Lower leg skin (tissue), 3 donors: ENCODE results near the gene KLHL7.

Experiments used
- CTCF ChIP-seq, 3 donors: fragments of 450-650 bp; IDR thresholded peaks; one replicate each; pipeline ENCODE4 v1.5.1; 2016; ENCODE audit warnings: antibody characterized with exemption in 3 of 3, mild to moderate bottlenecking in 3 of 3, moderate library complexity in 2 of 3
- POLR2A ChIP-seq, 2 donors: fragments of 450-650 bp; IDR thresholded peaks; one replicate each; pipeline ENCODE4 v1.6.1; 2016 to 2017; ENCODE audit warnings: antibody characterized with exemption in 2 of 2, mild to moderate bottlenecking in 1 of 2, moderate library complexity in 1 of 2

GRCh38 chr7:23226844-23227450 lies 121.4 kb downstream of the KLHL7 start:
- TF ChIP-seq CTCF (IDR thresholded peaks at IDR 0.05): no peak
- no peak for TF ChIP-seq POLR2A (IDR thresholded peaks at IDR 0.05)
